ENCODE data around the gene FGFR2. TPM values are rescaled to one million over a fixed set of nuclear protein-coding genes. Genes with fewer than 3 reads are reported as not detected.

The FGFR2 gene
- total RNA-seq, 2 experiments from 2014 or later, result not detected

DNA sequence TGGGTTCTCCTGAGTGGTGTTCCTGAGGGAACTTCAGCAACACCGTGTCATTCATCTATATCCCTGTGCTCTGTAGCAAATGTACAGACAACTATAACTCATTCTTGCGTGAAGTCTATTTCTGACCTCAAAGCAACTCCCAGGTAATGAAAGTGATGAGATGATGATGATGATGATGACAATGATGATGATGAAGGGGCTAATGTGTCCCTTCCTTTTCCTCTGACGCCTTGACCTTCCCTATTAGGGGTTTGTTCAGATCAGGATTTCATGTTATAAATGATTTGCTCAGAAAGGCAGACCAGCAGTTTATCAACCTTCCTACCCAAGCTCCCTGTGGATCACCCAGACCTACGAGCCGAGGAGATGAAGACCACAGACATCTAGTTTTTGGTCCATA is 136.9 kb downstream of the FGFR2 start:
- H3K4me1 Mint-ChIP-seq, result no peaks in the 10 kb centered on the region
- H3K27ac Mint-ChIP-seq, result no peak overlapping the region
- no peaks in the 10 kb centered on the region for H3K36me3 Mint-ChIP-seq (ENCODE audit: low read depth)
- H3K27me3 Mint-ChIP-seq, result no peaks in the 10 kb centered on the region
- ChIA-PET POLR2A (no interaction called here), CTCF (no interaction called here)
- H3K4me3 Mint-ChIP-seq, result no peak overlapping the region
- H3K9me3 Mint-ChIP-seq, result peaks cover 2% of the 10 kb centered on the region
- no peak for DNase-seq

GRCh38 chr10:121460733-121461132 is 137.5 kb downstream of the FGFR2 start:
- Mint-ChIP-seq H3K27ac (no peak overlapping the region), H3K36me3 (ENCODE audit: low read depth) (no peaks in the 10 kb centered on the region), H3K4me1 (no peaks in the 10 kb centered on the region), H3K27me3 (no peaks in the 10 kb centered on the region), H3K9me3 (peaks cover 2% of the 10 kb centered on the region), H3K4me3 (no peak overlapping the region)
- DNase-seq, result no peak
- ChIA-PET CTCF (no interaction called here), POLR2A (no interaction called here)

DNA sequence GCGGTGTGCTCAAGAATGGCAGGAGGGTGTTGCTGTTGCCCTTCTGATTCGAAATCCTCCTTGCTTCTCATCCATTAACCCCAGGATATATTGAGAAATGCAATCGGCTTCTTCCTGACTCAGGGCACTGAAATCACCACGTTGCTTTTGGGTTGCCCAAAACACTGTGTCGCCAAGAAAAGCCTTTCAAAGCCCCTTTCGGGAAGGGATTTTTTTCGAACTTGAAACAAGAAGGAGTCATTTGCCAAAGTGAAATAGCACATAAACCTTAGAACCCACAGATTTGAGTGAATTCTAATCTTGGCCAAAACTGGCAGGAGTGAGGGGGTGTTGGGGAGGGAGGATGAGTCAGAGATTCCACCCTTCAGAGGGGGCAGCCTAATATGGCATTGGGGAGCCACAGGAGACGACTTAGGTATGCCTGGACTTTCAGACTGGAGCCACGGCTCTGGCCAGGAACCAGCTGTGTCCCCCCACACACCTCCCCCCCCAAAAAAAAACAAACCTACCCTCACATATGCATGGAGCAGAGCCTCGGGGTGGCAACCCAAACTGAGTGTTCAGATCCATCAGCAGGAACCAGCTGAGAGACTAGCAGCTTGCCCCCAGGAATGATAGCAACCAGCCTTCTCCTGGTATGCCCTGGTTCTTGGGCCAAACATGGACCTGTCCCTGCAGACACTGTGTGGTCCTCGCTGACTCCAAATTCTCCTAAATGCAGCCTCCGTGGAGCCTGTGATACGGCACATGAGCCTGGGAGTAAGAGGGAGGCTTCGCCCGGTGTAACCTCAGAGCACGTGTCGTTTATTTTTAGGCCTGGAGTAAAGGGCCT is 138.4 kb downstream of the FGFR2 start:
- Mint-ChIP-seq H3K9me3 (peaks cover 2% of the 10 kb centered on the region), H3K27me3 (no peaks in the 10 kb centered on the region), H3K4me3 (no peak overlapping the region), H3K27ac (no peak overlapping the region), H3K36me3 (ENCODE audit: low read depth) (no peaks in the 10 kb centered on the region), H3K4me1 (no peaks in the 10 kb centered on the region)
- CTCF ChIA-PET, result no interaction called here
- DNase-seq, result no peak
- POLR2A ChIA-PET, result no interaction called here

DNA sequence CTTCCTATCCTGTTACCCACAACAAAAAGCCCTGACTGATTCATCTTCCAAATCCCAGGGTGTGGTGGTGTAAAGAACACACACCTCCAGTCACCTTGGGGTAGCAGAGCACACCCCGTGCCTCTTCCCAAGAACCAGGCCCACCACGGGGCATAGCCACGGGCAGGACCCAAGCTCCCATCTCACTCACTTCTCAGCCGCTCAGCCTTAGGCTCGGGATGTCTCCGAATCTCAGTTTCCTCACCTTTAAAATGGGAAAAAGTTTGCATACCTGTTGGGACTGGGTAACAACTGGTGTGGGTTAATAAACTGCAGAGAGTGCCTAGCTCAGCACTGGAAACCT is 139.0 kb downstream of the FGFR2 start:
- POLR2A ChIA-PET, result no interaction called here
- H3K27ac Mint-ChIP-seq, result no peak overlapping the region
- no peaks in the 10 kb centered on the region for H3K4me1 Mint-ChIP-seq
- no peaks in the 10 kb centered on the region for H3K36me3 Mint-ChIP-seq (ENCODE audit: low read depth)
- H3K4me3 Mint-ChIP-seq, result no peak overlapping the region
- DNase-seq, result no peak
- peaks cover 2% of the 10 kb centered on the region for H3K9me3 Mint-ChIP-seq
- no peaks in the 10 kb centered on the region for H3K27me3 Mint-ChIP-seq
- CTCF ChIA-PET, result no interaction called here

DNA sequence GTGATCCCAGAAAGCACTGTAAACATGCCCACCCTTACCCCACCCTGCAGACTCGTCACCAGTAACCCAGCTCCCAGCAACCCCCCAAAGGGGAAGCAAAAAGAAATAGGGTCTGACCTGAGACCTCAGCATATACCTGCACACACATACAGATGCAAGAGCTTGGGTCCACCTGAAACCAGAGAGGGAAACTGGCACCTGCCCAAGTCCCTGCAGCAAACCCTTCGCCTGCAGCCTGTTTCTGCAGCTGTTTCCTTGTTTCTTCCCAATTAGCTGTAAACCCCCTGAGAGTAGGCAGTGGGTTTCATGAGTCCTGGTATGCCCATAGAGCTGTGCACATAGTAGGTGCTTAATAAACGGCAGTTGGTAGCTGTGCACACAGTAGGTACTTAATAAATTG is 140.5 kb downstream of the FGFR2 start:
- CTCF ChIA-PET, result interaction anchor here (0.9 to 1.1 kb wide), 2 partner anchors 9 to 23 kb away, joined by 3 read pairs; no protein-coding TSS in a partner anchor

GRCh38 chr10:121455377-121455776 is 142.9 kb downstream of the FGFR2 start:
- DNase-seq, result no peak
- no peaks in the 10 kb centered on the region for H3K36me3 Mint-ChIP-seq (ENCODE audit: low read depth)
- no peaks in the 10 kb centered on the region for H3K4me1 Mint-ChIP-seq
- H3K27me3 Mint-ChIP-seq, result no peaks in the 10 kb centered on the region
- ChIA-PET POLR2A (no interaction called here), CTCF (no interaction called here)
- H3K9me3 Mint-ChIP-seq, result peaks cover 2% of the 10 kb centered on the region
- no peak overlapping the region for H3K27ac Mint-ChIP-seq
- H3K4me3 Mint-ChIP-seq, result no peak overlapping the region

More for the DNA sequence above, 140.5 kb downstream of the FGFR2 start:
- Mint-ChIP-seq H3K36me3 (ENCODE audit: low read depth) (no peaks in the 10 kb centered on the region), H3K27ac (no peak overlapping the region), H3K4me3 (no peak overlapping the region), H3K9me3 (peaks cover 2% of the 10 kb centered on the region), H3K27me3 (no peaks in the 10 kb centered on the region), H3K4me1 (no peaks in the 10 kb centered on the region)
- POLR2A ChIA-PET, result no interaction called here
- no peak for DNase-seq

- Mint-ChIP-seq H3K27ac (no peak overlapping the region), H3K36me3 (ENCODE audit: low read depth) (no peaks in the 10 kb centered on the region), H3K9me3 (peaks cover 2% of the 10 kb centered on the region), H3K4me3 (no peak overlapping the region), H3K4me1 (no peaks in the 10 kb centered on the region), H3K27me3 (no peaks in the 10 kb centered on the region)
- POLR2A ChIA-PET, result no interaction called here
- DNase-seq, result no peak
- CTCF ChIA-PET, result no interaction called here
These were observed 143.5 kb downstream of the FGFR2 start for GRCh38 chr10:121454781-121455180.

DNA sequence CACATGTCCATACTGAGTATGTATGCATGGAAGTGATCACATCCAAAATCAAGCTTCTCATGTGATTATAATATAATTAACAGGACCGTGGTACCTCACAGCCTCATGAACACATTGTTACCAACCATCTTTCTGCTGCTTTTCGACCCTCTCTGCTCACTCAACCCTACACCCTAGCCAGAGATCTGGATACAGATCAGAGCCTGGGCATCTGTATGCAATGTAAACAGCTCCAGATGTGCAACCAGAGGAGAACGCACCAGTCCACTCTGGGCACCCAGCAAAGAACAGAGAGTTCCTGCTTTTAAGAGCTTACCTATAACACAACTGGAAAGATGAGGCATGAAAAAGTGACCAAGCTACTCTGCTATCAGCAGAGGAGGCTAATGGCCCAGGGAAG is 145.1 kb downstream of the FGFR2 start:
- no peak overlapping the region for H3K27ac Mint-ChIP-seq
- DNase-seq, result no peak
- ChIA-PET CTCF (no interaction called here), POLR2A (no interaction called here)
- H3K4me3 Mint-ChIP-seq, result no peak overlapping the region
- no peaks in the 10 kb centered on the region for H3K36me3 Mint-ChIP-seq (ENCODE audit: low read depth)
- no peaks in the 10 kb centered on the region for H3K4me1 Mint-ChIP-seq
- peaks cover 2% of the 10 kb centered on the region for H3K9me3 Mint-ChIP-seq
- no peaks in the 10 kb centered on the region for H3K27me3 Mint-ChIP-seq

- H3K9me3 Mint-ChIP-seq, result peaks cover 2% of the 10 kb centered on the region
- no peaks in the 10 kb centered on the region for H3K27me3 Mint-ChIP-seq
- CTCF ChIA-PET, result no interaction called here
- no peak overlapping the region for H3K4me3 Mint-ChIP-seq
- H3K4me1 Mint-ChIP-seq, result no peaks in the 10 kb centered on the region
- POLR2A ChIA-PET, result no interaction called here
- H3K27ac Mint-ChIP-seq, result no peak overlapping the region
- DNase-seq, result no peak
- H3K36me3 Mint-ChIP-seq (ENCODE audit: low read depth), result no peaks in the 10 kb centered on the region
These were observed 145.7 kb downstream of the FGFR2 start for GRCh38 chr10:121452581-121452980.

DNA sequence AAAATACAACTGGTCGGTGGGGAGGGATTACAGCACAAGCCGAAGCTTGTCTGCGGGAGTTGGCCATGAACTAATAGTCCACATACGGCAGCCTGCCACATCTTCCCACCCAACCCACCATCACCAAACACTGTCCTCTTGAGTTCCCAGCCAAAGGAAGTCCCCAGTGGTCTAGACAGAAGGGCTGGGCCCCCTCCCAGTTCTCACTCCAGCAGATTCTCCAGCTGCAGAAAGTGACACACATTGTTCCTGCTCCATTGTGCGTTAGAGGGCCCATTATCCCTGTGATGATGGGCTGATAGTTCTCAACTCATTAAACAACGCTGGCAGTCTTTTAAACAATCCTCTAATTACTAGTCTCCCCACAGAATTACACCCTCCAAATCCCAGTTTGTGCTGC is 148.0 kb downstream of the FGFR2 start:
- Mint-ChIP-seq H3K4me1 (no peaks in the 10 kb centered on the region), H3K36me3 (ENCODE audit: low read depth) (no peaks in the 10 kb centered on the region), H3K27ac (no peak overlapping the region), H3K4me3 (no peak overlapping the region), H3K9me3 (no peaks in the 10 kb centered on the region), H3K27me3 (no peaks in the 10 kb centered on the region)
- ChIA-PET POLR2A (no interaction called here), CTCF (no interaction called here)
- DNase-seq, result no peak

- Mint-ChIP-seq H3K27me3 (no peaks in the 10 kb centered on the region), H3K9me3 (no peaks in the 10 kb centered on the region), H3K4me1 (no peaks in the 10 kb centered on the region), H3K36me3 (ENCODE audit: low read depth) (no peaks in the 10 kb centered on the region), H3K4me3 (no peak overlapping the region), H3K27ac (no peak overlapping the region)
- ChIA-PET POLR2A (interaction anchor here (0.7 kb wide), 1 partner anchor 68 kb away, joined by 3 read pairs; no protein-coding TSS in a partner anchor), CTCF (no interaction called here)
- no peak for DNase-seq
These were observed 148.7 kb downstream of the FGFR2 start for GRCh38 chr10:121449482-121449924.

GRCh38 chr10:121448766-121449421 is 149.3 kb downstream of the FGFR2 start:
- CTCF ChIA-PET, result interaction anchor here (0.7 kb wide), 1 partner anchor 9 kb away, joined by 3 read pairs; no protein-coding TSS in a partner anchor

DNA sequence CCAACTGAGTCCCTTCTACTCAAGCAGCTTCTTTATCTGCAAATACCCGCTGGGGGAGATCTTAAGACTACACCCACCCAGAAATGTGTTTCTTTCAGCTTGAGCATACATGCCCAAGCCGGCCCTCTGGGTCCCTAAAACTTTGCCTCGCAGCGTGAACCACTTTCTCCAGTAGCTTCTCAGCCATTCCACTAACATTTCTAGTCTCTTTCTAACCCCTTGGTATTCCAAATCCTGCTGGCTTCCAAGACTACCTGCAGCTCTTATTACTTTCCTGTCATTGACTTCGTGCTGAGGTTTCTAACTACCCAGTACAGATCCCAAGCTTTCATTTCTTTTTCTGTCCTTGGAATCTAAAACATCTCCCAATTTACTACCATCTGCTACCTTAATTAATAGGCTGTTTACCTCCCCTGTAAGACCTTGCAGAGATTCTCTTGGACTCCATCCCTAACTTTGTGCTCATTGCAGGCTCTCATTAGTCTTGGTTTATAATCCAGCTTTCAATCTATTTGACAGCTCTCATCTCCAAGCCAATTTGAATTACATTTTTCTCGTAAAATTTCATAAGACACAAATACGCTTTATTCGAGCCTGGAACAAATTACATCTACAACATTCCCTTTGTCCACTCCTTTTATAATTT is 153.6 kb downstream of the FGFR2 start:
- ChIA-PET CTCF (no interaction called here), POLR2A (no interaction called here)
- H3K9me3 Mint-ChIP-seq, result no peaks in the 10 kb centered on the region
- H3K4me1 Mint-ChIP-seq, result no peaks in the 10 kb centered on the region
- H3K27ac Mint-ChIP-seq, result no peak overlapping the region
- no peak for DNase-seq
- H3K4me3 Mint-ChIP-seq, result no peak overlapping the region
- H3K36me3 Mint-ChIP-seq (ENCODE audit: low read depth), result no peaks in the 10 kb centered on the region
- no peaks in the 10 kb centered on the region for H3K27me3 Mint-ChIP-seq

More at GRCh38 chr10:121448766-121449421, 149.3 kb downstream of the FGFR2 start:
- Mint-ChIP-seq H3K27me3 (no peaks in the 10 kb centered on the region), H3K36me3 (ENCODE audit: low read depth) (no peaks in the 10 kb centered on the region), H3K27ac (no peak overlapping the region), H3K9me3 (no peaks in the 10 kb centered on the region), H3K4me3 (no peak overlapping the region), H3K4me1 (no peaks in the 10 kb centered on the region)
- POLR2A ChIA-PET, result interaction anchor here (0.7 kb wide), 1 partner anchor 69 kb away, joined by 3 read pairs; no protein-coding TSS in a partner anchor
- DNase-seq, result no peak
